Measurements from ENCODE around the gene TGFBR1. TPM values are rescaled to one million over a fixed set of nuclear protein-coding genes. Genes with fewer than 3 reads are reported as not detected.
"Not testable (repeated sequence)": the region's sequence is repeated elsewhere in the genome, so short reads cannot be mapped to it uniquely, and the experiment has no call there.

The TGFBR1 gene
- total and polyA plus RNA-seq, 7 donors = 5.3 to 25.7 (median 18.3) TPM

GRCh38 chr9:99095565-99095964 lies 9.3 kb upstream of the TGFBR1 start:
- ATAC-seq = no peak
- no peak for DNase-seq
- no peak for TF ChIP-seq CTCF (IDR thresholded peaks at IDR 0.05)
- no peaks in the 10 kb centered on the region for H3K36me3 ChIP-seq (ENCODE audit: insufficient read depth in 1 of 2, low read depth in 1 of 2)
- peaks cover 0 to 2% (median 0%) of the 10 kb centered on the region in 3 donors for H3K27me3 ChIP-seq (ENCODE audit: insufficient read depth in 3 of 3, low read length in 2 of 3)
- no peak overlapping the region for H3K4me3 ChIP-seq
- 83 to 90% (median 88%) methylated on average over 3 of the region's 3 CpGs for WGBS, 3 donors
- H3K9me3 ChIP-seq = no peaks in the 10 kb centered on the region
- intact Hi-C loops (cut with DNase I) = no loop called here
- H3K4me1 ChIP-seq = no peaks in the 10 kb centered on the region
- no peak overlapping the region for H3K27ac ChIP-seq

- TF ChIP-seq CTCF (IDR thresholded peaks at IDR 0.05) = no peak
- intact Hi-C loops (cut with DNase I) = no loop called here
- no peaks in the 10 kb centered on the region for H3K36me3 ChIP-seq (ENCODE audit: insufficient read depth in 1 of 2, low read depth in 1 of 2)
- H3K4me1 ChIP-seq = no peaks in the 10 kb centered on the region
- DNase-seq = no peak
- H3K4me3 ChIP-seq = no peak overlapping the region
- H3K9me3 ChIP-seq = no peaks in the 10 kb centered on the region
- H3K27ac ChIP-seq = no peak overlapping the region
- WGBS, 3 donors = 82 to 93% (median 85%) methylated on average over 3 of the region's 3 CpGs
- no peak for ATAC-seq
- H3K27me3 ChIP-seq (ENCODE audit: insufficient read depth in 3 of 3, low read length in 2 of 3) = peaks cover 0 to 2% (median 0%) of the 10 kb centered on the region in 3 donors
Observed at GRCh38 chr9:99096409-99096808, 8.5 kb upstream of the TGFBR1 start.

- intact Hi-C loops (cut with DNase I); DNase-seq; H3K27me3 ChIP-seq (ENCODE audit: insufficient read depth in 3 of 3, low read length in 2 of 3); H3K4me1 ChIP-seq; ATAC-seq; H3K4me3 ChIP-seq; H3K9me3 ChIP-seq; H3K36me3 ChIP-seq (ENCODE audit: insufficient read depth in 1 of 2, low read depth in 1 of 2); H3K27ac ChIP-seq: not testable (repeated sequence)
- 94 to 96% (median 94%) methylated on average over 5 of the region's 5 CpGs for WGBS, 3 donors
Observed at GRCh38 chr9:99099806-99100585, 4.9 kb upstream of the TGFBR1 start.

- peaks cover 4% of the 10 kb centered on the region for H3K4me1 ChIP-seq
- no peaks in the 10 kb centered on the region for H3K36me3 ChIP-seq (ENCODE audit: insufficient read depth in 1 of 2, low read depth in 1 of 2)
- H3K9me3 ChIP-seq = no peaks in the 10 kb centered on the region
- WGBS, 3 donors = 97 to 98% (median 97%) methylated on average over 5 of the region's 5 CpGs
- peaks cover 0 to 2% (median 0%) of the 10 kb centered on the region in 3 donors for H3K27me3 ChIP-seq (ENCODE audit: insufficient read depth in 3 of 3, low read length in 2 of 3)
- intact Hi-C loops (cut with DNase I) = no loop called here
- no peak for TF ChIP-seq CTCF (IDR thresholded peaks at IDR 0.05)
- H3K27ac ChIP-seq = no peak overlapping the region
- ATAC-seq (no peak), DNase-seq (no peak)
- H3K4me3 ChIP-seq = no peak overlapping the region
Observed at GRCh38 chr9:99101271-99101670, 3.6 kb upstream of the TGFBR1 start.

- no peak overlapping the region for H3K27ac ChIP-seq
- intact Hi-C loops (cut with DNase I) = no loop called here
- ATAC-seq (no peak), DNase-seq (no peak)
- no peak for TF ChIP-seq CTCF (IDR thresholded peaks at IDR 0.05)
- H3K4me1 ChIP-seq = peaks cover 9% of the 10 kb centered on the region
- no peak overlapping the region for H3K4me3 ChIP-seq
- peaks cover 0 to 1% (median 0%) of the 10 kb centered on the region in 3 donors for H3K27me3 ChIP-seq (ENCODE audit: insufficient read depth in 3 of 3, low read length in 2 of 3)
- no peaks in the 10 kb centered on the region for H3K36me3 ChIP-seq (ENCODE audit: insufficient read depth in 1 of 2, low read depth in 1 of 2)
- H3K9me3 ChIP-seq = no peaks in the 10 kb centered on the region
- 98 to 100% (median 99%) methylated on average over 2 of the region's 2 CpGs for WGBS, 3 donors
Observed at GRCh38 chr9:99101812-99102211, 3.1 kb upstream of the TGFBR1 start.
